HG03064 (cell line): ENCODE results near the gene SLC37A3.
"Not testable (repeated sequence)": the region's sequence is repeated elsewhere in the genome, so short reads cannot be mapped to it uniquely, and the experiment has no call there.

Experiments
- ATAC-seq: cut with Tn5 transposase; IDR thresholded peaks from one replicate; pipeline ENCODE4 v1.9.1; 2021; ENCODE audit warnings: low read depth; ENCODE audit not compliant: unreplicated experiment

The SLC37A3 gene

GRCh38 chr7:140315498-140316164 lies 82.7 kb downstream of the SLC37A3 start:
- ATAC-seq = no peak

GRCh38 chr7:140314573-140315480 lies 83.5 kb downstream of the SLC37A3 start:
- no peak for ATAC-seq

- ATAC-seq = no peak
These were observed 86.0 kb downstream of the SLC37A3 start for GRCh38 chr7:140312141-140312846.

- not testable (repeated sequence) for ATAC-seq
These were observed 87.2 kb downstream of the SLC37A3 start for GRCh38 chr7:140311128-140311527.

- ATAC-seq = no peak
These were observed 87.9 kb downstream of the SLC37A3 start for GRCh38 chr7:140310337-140311002.

GRCh38 chr7:140308060-140308459 lies 90.3 kb downstream of the SLC37A3 start:
- ATAC-seq = no peak

GRCh38 chr7:140304191-140304799 lies 94.0 kb downstream of the SLC37A3 start:
- no peak for ATAC-seq

- ATAC-seq = no peak
These were observed 97.8 kb downstream of the SLC37A3 start for GRCh38 chr7:140300243-140301136.

- no peak for ATAC-seq
These were observed 100.1 kb downstream of the SLC37A3 start for GRCh38 chr7:140298213-140298612.

GRCh38 chr7:140297192-140297591 lies 101.1 kb downstream of the SLC37A3 start:
- no peak for ATAC-seq

- no peak for ATAC-seq
These were observed 103.0 kb downstream of the SLC37A3 start for GRCh38 chr7:140295224-140295738.

- no peak for ATAC-seq
These were observed 103.9 kb downstream of the SLC37A3 start for GRCh38 chr7:140294454-140294853.

- no peak for ATAC-seq
These were observed 105.9 kb downstream of the SLC37A3 start for GRCh38 chr7:140292438-140292837.

- no peak for ATAC-seq
These were observed 108.5 kb downstream of the SLC37A3 start for GRCh38 chr7:140289804-140290203.

GRCh38 chr7:140287988-140288387 lies 110.3 kb downstream of the SLC37A3 start:
- ATAC-seq = no peak

GRCh38 chr7:140285938-140286337 lies 112.4 kb downstream of the SLC37A3 start:
- ATAC-seq = no peak

- no peak for ATAC-seq
These were observed 114.3 kb downstream of the SLC37A3 start for GRCh38 chr7:140284062-140284461.
